SH-SY5Y (cell line): ENCODE measurements around the gene FANCE.

Experiments
- GATA2 ChIP-seq: IDR thresholded peaks from 2 replicates; pipeline ENCODE4 v1.6.1; 2011; ENCODE audit warnings: mild to moderate bottlenecking, low read depth, low read length
- GATA3 ChIP-seq: IDR thresholded peaks from 2 replicates; pipeline ENCODE4 v1.6.1; 2011; ENCODE audit warnings: low read depth, mild to moderate bottlenecking, low read length, moderate library complexity

The FANCE gene, protein sequence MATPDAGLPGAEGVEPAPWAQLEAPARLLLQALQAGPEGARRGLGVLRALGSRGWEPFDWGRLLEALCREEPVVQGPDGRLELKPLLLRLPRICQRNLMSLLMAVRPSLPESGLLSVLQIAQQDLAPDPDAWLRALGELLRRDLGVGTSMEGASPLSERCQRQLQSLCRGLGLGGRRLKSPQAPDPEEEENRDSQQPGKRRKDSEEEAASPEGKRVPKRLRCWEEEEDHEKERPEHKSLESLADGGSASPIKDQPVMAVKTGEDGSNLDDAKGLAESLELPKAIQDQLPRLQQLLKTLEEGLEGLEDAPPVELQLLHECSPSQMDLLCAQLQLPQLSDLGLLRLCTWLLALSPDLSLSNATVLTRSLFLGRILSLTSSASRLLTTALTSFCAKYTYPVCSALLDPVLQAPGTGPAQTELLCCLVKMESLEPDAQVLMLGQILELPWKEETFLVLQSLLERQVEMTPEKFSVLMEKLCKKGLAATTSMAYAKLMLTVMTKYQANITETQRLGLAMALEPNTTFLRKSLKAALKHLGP

DNA sequence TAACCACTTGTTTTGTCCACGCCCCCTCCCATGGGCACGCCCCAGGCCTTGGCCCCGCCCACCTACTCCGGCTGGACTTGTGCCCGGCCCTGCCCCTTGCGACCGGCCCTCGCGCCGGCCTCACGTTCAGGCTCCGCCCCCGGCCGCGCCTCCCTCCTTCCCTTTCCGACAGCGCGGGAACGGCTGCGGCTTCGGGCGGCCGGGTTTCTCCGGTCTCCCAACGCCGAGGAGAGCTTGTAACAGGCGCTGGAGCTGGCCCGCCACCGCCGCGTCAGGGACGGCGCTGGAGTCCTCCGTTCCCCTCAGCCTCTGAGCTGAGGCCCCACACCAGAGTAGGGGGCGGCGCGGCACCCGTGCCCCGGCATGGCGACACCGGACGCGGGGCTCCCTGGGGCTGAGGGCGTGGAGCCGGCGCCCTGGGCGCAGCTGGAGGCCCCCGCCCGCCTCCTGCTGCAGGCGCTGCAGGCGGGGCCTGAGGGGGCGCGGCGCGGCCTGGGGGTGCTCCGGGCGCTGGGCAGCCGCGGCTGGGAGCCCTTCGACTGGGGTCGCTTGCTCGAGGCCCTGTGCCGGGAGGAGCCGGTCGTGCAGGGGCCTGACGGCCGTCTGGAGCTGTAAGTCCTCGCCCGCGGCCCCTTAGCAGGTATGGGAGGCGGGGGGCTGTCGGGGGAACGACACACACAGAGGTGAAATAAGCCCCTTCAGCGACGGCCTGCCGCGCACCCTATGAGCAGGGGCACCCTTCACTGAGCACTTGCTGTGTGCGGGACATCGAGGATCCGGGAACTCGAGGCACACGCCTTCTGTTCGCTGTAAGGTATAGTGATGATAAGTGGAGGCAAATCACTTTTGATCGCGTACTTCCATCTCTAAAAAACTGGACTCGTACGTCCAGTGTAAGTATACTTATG, at the start of gene FANCE:
TSS of gene FANCE (plus strand) at position 156 of the 908 bp plus-strand sequence. CDS start at position 364, 208 bp downstream.
- no peak for TF ChIP-seq GATA2
- no peak for TF ChIP-seq GATA3

DNA sequence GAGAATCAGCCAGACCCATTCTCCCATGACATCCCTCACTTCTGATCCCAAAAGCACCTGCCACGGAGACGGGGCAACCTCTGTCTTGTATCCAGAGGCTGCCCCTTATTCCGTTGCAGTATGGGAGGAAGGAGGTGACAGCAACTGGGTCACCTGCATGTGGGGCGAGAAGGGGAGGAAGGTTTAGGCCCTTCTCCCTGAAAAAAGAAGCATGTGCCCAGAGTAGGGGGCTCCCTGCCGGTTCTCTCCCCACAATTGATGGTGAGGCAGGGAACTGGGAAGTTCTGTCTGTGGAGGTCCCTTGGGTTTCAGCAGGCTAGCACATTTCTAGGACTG, 49.3 kb upstream of the FANCE start:
- no peak for TF ChIP-seq GATA2
- TF ChIP-seq GATA3, result no peak

DNA sequence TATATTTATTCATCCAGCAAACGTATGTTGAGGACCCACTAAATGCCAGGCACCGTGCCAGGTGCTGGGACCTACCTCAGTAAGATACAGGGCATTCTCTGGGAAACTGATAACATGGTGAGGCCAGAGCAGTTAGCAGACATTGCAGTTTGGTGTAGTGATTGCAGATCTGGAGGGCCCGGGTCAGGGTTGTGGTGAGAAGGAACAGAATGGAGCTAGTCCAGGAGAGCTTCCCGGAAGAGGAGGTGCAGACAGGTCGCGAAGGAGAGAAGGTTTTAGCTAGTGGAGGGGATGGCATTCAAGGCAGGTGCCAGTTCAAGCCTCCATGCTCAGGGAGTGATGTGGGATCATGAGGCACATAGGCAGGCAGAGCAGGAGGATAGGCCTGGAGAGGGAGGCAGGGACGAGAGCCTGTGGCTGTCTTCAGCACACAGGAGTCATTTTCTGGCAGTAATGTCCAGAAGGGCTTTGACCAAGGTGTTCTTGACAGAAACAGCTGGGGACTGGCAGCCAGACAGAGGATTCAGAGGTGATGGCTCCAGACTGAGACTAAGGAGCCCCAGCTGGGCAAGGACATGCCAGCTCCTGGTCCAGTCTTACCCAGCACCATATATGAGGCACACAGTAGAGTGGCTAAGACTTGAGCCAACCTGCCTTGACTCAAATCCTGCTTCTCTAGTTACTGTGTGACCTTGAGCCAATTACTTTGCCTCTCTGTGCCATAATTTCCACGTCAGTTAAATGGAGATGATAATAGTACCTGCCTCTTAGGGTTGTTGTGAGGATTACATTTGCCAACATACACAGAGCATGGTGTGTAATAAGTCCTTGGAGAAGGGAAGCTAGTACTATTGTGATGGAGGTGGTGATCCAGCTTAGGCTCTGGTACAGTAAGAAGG, 48.3 kb upstream of the FANCE start:
- no peak for TF ChIP-seq GATA3
- no peak for TF ChIP-seq GATA2

DNA sequence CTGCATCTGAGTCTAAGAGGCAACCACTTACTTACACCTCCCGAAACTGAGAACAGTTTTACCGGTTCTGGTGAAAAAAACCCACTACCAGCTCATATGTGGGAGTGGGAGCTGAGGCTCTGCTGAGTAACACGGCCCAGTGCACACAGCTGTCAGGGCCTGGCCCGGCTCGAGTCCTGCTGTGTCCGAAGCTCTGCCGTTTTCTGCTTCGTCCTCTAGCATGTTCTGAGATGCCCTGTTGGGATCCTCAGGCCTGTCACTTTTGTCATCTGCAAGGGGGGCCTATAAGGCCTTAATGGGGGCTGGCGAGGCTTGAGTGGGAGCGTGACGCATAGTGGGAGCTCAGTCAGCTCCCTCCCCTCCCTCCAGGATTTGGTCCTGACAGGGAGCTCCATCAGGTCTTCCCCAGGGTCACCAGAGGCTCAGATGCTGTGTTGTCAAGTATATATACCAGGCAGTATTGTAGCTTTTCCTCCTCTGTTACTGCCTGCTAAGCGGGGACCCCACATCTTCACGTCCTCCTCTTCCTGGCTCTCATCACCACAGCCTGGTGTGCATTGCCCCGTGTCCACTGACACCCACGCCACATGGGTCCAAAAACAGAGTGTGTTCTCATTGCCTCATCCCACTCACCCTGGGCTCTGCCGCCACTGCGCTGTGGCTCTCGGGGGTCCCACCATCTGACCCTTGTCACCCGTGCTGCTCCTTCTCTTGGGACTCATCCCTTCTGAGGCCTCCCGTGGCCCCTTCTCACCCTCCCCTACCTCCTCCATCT, 45.2 kb upstream of the FANCE start:
- TF ChIP-seq GATA3, result no peak
- no peak for TF ChIP-seq GATA2

DNA sequence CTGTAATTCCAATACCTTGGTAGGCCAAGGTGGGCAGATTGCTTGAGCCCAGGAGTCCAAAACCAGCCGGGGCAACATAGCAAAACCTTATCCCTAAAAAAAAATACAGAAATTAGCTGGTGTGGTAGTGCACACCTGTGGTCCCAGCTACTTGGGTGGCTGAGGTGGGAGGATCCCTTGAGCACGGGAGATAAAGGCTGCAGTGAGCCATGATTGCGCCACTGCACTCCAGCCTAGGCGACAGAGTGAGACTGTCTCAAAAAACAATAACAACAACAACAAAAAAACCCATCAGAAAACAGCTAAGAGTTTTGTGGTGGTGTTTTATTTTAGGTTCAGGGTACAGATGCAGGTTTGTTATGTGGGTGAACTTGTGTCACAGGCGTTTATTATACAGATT, 42.9 kb upstream of the FANCE start:
- TF ChIP-seq GATA3 (no peak), GATA2 (no peak)

DNA sequence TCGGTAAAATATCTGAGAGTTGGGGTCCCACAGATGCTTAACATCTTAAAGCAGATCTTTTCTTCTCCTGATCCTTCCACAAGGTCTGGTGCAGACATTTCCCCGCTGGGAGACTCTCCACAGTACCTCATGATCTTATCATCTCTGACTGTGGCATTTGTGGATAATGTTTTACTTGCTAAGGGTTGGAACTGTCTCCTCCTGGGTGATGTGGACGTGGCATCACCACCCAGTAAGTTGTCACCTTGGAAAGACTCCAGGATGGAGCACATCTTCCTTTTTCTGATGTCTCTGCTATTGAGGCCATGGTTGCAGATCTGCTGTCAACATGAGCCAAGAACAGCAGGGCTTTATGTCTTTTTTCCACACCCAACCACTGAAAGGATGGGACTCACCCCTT, 42.0 kb upstream of the FANCE start:
- TF ChIP-seq GATA3, result no peak
- TF ChIP-seq GATA2, result no peak

DNA sequence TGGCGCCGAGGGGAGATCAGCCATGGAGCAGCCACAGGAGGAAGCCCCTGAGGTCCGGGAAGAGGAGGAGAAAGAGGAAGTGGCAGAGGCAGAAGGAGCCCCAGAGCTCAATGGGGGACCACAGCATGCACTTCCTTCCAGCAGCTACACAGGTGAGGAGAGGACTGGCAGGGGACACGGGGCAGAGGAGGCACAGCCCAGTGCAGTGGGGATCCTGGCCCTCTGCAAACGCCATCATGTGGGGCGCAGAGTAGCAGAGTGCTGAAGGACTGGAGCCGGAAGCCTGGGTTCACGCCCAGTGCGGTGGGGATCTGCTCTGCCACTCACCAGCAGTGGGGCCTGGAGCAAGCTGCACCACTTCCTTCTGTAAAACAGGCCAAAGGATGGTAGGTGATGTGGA, 41.1 kb upstream of the FANCE start:
- TF ChIP-seq GATA2 (no peak), GATA3 (no peak)

DNA sequence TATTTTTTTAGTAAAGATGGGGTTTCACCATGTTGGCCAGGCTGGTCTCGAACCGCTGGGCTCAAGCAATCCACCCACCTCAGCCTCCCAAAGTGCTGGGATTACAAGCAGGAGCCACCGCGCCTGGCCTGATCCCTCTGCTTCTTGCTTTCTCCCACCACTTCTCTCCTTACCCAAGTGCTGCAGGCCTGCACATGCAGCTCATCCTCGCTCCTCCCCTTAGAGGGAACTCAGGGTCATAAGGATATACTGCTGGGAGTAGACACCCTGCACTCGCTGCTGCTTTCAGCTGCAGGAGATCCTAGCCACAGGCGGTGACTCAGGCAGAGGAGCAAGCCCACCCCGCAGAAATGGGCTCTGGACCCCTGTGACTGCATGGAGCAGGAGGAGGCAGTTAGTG, 40.0 kb upstream of the FANCE start:
- TF ChIP-seq GATA3 (no peak), GATA2 (no peak)

DNA sequence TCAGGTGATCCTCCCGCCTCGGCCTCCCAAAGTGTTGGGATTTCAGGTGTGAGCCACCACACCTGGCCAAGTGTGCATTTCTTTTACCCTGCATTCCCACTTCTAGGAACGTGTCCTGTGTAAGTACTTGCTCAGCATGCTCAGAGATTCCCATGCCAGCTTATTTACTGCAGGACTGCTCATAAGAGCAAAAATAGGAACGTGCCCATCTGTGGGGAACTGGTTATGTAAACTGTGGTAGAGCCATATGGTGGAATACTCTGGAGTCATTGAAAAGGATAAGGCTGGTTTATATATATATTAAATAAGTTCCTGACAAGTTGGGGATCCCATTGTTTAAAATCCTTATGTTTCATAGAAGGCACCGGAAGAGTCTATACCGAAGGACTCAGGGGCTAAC, 38.2 kb upstream of the FANCE start:
- TF ChIP-seq GATA3, result no peak
- no peak for TF ChIP-seq GATA2

DNA sequence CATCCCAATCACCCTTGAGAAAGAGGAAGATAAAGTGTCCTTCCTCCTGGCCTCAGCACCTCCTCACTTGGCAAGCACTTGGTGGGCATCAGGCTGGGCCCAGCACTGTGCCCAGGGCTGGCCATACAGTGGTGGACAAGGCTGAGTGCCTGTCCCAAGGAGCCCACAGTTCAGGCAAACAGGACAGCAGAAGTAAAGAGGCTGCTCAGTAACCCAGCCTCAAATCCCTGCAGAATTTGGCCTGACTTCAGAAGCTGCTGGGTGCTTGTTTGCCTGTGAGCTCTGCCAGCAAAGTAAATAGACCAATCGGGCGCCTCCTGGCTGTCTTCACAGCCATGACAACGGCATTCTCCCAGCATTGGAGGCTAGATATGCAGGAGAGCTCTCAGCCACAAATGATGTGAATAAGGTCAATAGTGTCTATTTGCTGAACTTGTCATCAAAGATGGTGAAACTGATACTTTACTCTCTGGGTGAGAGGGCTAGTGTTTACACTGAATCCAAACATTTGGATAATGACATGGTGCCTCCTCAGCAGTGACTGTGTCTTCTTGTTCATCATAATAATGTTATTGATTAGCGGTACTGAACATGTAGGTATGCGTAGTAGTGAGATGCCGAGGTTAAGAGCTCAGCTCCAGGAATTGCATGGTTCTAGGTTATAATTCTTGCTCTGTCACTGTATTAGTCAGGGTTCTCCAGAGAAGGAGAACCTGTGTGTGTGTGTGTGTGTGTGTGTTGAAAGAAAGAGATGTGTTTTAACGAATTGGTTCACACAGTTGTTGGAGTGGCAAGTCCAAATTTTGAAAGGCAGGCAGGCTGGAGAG, 36.9 kb upstream of the FANCE start:
- TF ChIP-seq GATA2 (no peak), GATA3 (no peak)

DNA sequence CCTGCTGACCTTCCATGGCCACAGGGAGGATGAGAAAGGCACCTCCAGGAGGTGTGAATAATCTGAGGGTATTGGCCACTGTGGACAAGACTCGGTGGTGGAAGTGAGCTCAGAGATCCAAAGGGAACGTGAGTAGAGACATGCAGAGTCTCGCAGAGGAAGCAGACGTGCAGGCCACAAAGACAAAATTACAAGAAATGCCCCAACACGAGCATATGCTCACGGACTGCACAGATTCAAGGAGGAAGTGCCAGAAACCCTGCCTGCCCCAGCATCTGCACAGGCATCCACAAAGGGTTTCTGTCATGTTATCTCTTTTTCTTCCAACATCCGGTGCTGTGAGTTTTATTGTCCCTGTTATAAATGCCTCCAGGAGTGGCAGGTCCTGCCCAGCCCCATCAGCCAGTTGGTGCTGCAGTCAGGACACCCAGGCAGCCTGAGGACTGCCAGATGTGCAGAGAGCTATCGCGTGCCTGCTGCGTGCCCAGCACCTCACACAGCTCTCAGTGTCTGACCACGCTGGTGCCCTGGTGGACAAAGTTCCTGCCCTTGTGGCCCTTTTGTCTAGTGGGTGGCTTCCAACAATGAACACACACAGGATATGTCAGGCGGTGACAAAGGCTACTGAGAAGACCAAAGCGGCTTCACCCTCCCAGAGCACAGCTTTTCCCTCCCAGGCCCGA, 34.0 kb upstream of the FANCE start:
- no peak for TF ChIP-seq GATA3

DNA sequence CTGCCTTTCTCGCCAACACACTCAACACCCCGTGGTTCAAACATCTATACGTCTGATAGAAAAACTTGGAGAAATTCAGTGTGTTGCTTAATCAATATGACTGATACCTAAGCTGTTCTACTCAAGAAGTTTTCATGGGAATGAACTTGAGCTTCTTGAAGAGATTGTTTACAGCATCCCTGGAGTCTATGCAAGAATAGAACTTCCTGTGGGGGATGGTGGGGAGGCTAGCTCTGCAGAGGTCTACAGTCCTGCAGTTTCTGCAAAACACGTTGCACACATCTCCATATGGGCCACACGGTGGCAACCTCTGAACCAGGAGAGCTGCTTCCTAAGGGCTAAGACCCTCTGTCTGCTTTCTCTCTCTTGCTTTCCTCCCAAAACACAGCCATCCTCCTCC, 32.7 kb upstream of the FANCE start:
- TF ChIP-seq GATA3 (no peak), GATA2 (no peak)

DNA sequence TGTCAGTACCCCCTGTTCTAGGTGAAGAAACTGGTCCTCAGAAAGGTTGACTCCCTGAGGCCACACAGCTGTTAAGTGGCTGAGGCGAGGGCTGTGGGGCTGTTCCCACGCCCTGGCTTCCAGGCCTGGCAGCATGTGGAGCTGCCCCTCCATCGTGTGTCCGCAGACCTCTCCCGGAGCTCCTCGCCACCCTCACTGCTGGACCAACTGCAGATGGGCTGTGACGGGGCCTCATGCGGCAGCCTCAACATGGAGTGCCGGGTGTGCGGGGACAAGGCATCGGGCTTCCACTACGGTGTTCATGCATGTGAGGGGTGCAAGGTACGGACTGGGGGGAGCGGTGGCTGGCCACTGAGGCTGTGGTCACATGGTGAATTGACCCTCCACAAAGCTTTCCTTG, 32.2 kb upstream of the FANCE start:
- TF ChIP-seq GATA2 (no peak), GATA3 (no peak)
